Heart left ventricle (tissue), 16 donors: ENCODE measurements around the gene NFE2L2. TPM values are rescaled to one million over a fixed set of nuclear protein-coding genes. Genes with fewer than 3 reads are reported as not detected.
A peak's percentile ranks its signal among the peaks of the same experiment; 100 is the strongest.

Experiments
- ATAC-seq, 4 donors: fragments of 200-7000 bp; cut with Tn5 transposase; one replicate each; pipeline ENCODE4 v1.9.1; 2020 to 2022; ENCODE audit warnings: moderate library complexity in 4 of 4, mild to moderate bottlenecking in 3 of 4, moderate number of reproducible peaks in 1 of 4
- DNase-seq, 5 donors: peaks; one replicate each; pipeline ENCODE4 v3.0.0-alpha.2; 2020
- H3K27ac ChIP-seq, 12 donors: fragments of 200-600 bp; sonication (generic) in 4 of 12; one replicate each; pipeline versions ENCODE4 v1.5.0 to v1.8.0; 2016 to 2022; ENCODE audit warnings: mild to moderate bottlenecking in 2 of 12
- H3K27me3 ChIP-seq, 9 donors: fragments of 200-600 bp; sonication (generic) in 2 of 9; one replicate each; pipeline versions ENCODE4 v1.5.1 to v1.8.0; 2016 to 2022; ENCODE audit warnings: mild to moderate bottlenecking in 3 of 9
- H3K36me3 ChIP-seq, 9 donors: fragments of 200-600 bp; sonication (generic) in 2 of 9; one replicate each; pipeline versions ENCODE4 v1.5.0 to v1.8.0; 2018 to 2022; ENCODE audit warnings: mild to moderate bottlenecking in 2 of 9
- H3K4me1 ChIP-seq, 12 donors: fragments of 200-600 bp; sonication (generic) in 4 of 12; one replicate each; pipeline versions ENCODE4 v1.5.0 to v1.8.0; 2016 to 2022; ENCODE audit warnings: mild to moderate bottlenecking in 3 of 12
- H3K4me3 ChIP-seq, 12 donors: fragments of 200-600 bp; sonication (generic) in 4 of 12; one replicate each; pipeline versions ENCODE4 v1.5.0 to v1.8.0; 2017 to 2022; ENCODE audit warnings: mild to moderate bottlenecking in 9 of 12, moderate library complexity in 4 of 12
- H3K9me3 ChIP-seq, 12 donors: fragments of 200-600 bp; sonication (generic) in 4 of 12; one replicate each; pipeline versions ENCODE4 v1.5.0 to v1.8.0; 2016 to 2022; ENCODE audit warnings: mild to moderate bottlenecking in 1 of 12
- POLR2A ChIP-seq, 2 donors: fragments of 450-650 bp; IDR thresholded peaks; one replicate each; pipeline ENCODE4 v1.6.1; 2017; ENCODE audit warnings: antibody characterized with exemption in 2 of 2, mild to moderate bottlenecking in 2 of 2, moderate library complexity in 2 of 2
- WGBS, 4 donors: extraction: QIAGEN DNeasy Blood & Tissue Kit in 2 of 4; methylation state at CpG; one replicate each; pipeline versions ENCODE4 v1.1.5 to v1.1.7; 2013 to 2018; 5-methylcytosine and 5-hydroxymethylcytosine counted together
- intact Hi-C, 10 donors: fragments of 100-400 bp; cut with DNase I; formaldehyde crosslinking; loops; one replicate each; pipeline versions ENCODE4 v1.11.1 to v1.14.2; 2022
- polyA plus RNA-seq, 2 donors: library from polyadenylated mRNA; stranded (reverse); fragments of 200-250 nt; gene quantifications; one replicate each; pipeline ENCODE4 v1.2.3, GENCODE V29; 2013
- total RNA-seq, 9 donors: library from RNA; depleted of rRNA in 2 of 9; stranded (reverse); fragments of >200 nt in 2 of 9; fragmentation: NEBNext Ultra II Directional in 3 of 9; extraction: Animal tissue kit (Norgen Biotek cat#: 25700) in 3 of 9; gene quantifications; one replicate each; pipeline versions ENCODE4 v1.1.0 to v1.2.4, GENCODE V29; 2016 to 2023
- TF ChIP-seq, protein P1 (sequence below), 12 donors: fragments of 200-600 bp; sonication (generic) in 4 of 12; IDR thresholded peaks; one replicate each; pipeline versions ENCODE4 v1.5.0 to v1.8.0; 2018 to 2022; ENCODE audit warnings: antibody characterized with exemption in 12 of 12, mild to moderate bottlenecking in 5 of 12
- donor health status: ischemic (EF 13 %, LVEDD 7.1; RV severe dilation, severe dysfunction).
- donor health status: healthy with polysubstance abuse.
- donor health status: DM: no; HTN: yes; CAD: no.
- donor health status: DM: no; HTN: no; CAD: no.
- donor health status: ischemic (EF 25% LVEDD 6.9; RV normal size, moderate dysfunction).
- donor health status: ischemic (EF 25% LVEDD 5.7; RV mildly dilated, moderate dysfunction).
- donor health status: healthy.
- donor health status: DM: yes; HTN: yes; CAD: no.
- donor health status: ischemic (EF 35%, LVEDD 5.7; RV mildly dilated, moderate dysfunction).
- donor health status: nonischemic (EF 11% LVEDD 7.7; RV severe dilation, severe dysfunction).
- donor health status: DM: yes; HTN: yes; CAD: no.
- donor health status: PGD.
- donor health status: ischemic (EF 29% LVEDD 5.4; RV normal size, mild dysfunction).
- donor health status: nonischemic (EF 23%, LVEDD 6.1; RV moderate dilation, normal function).

The NFE2L2 gene
- total and polyA plus RNA-seq, 11 donors: 17.0 to 82.5 (median 54.8) TPM

DNA sequence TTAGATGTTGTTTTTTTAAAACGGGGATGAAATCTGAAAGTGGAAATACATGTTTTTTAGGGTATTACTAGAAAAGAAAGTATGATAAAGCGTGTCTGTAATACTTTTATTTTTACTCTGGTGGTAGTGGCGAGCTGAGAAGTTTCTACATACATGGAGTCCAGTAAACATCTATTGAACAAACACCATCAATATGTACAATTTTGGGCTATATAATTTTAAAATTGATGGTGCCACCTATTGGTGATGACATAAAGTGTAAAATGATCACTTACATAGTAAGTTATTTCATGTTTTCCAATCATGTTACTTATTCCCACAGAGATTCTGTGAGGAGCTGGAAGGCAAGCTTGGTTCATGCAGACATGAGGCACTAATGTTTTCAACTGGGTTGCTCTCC is 31.5 kb upstream of the NFE2L2 start:
- WGBS, 4 donors: 55 to 63% (median 59%) methylated on average over 3 of the region's 3 CpGs
- H3K27ac ChIP-seq: peak overlapping the region in 11 of 12 donors; percentile 13 to 72 (median 22)
- H3K4me1 ChIP-seq: peaks cover 0 to 14% (median 0%) of the 10 kb centered on the region in 12 donors
- ATAC-seq (peak in 2 of 4 donors; percentile 38 to 42), DNase-seq (no peak)
- H3K4me3 ChIP-seq: peak overlapping the region in 2 of 12 donors; percentile 4 to 21
- H3K36me3 ChIP-seq: no peaks in the 10 kb centered on the region
- H3K9me3 ChIP-seq: no peaks in the 10 kb centered on the region
- TF ChIP-seq POLR2A (IDR thresholded peaks at IDR 0.05): no peak
- TF ChIP-seq, protein P1, sequence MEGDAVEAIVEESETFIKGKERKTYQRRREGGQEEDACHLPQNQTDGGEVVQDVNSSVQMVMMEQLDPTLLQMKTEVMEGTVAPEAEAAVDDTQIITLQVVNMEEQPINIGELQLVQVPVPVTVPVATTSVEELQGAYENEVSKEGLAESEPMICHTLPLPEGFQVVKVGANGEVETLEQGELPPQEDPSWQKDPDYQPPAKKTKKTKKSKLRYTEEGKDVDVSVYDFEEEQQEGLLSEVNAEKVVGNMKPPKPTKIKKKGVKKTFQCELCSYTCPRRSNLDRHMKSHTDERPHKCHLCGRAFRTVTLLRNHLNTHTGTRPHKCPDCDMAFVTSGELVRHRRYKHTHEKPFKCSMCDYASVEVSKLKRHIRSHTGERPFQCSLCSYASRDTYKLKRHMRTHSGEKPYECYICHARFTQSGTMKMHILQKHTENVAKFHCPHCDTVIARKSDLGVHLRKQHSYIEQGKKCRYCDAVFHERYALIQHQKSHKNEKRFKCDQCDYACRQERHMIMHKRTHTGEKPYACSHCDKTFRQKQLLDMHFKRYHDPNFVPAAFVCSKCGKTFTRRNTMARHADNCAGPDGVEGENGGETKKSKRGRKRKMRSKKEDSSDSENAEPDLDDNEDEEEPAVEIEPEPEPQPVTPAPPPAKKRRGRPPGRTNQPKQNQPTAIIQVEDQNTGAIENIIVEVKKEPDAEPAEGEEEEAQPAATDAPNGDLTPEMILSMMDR (IDR thresholded peaks at IDR 0.05): peak in 10 of 12 donors; percentile 13 to 61 (median 46)
- intact Hi-C loops: loop anchor here in 9 of 10 donors (1.0 to 10.0 kb wide), 5 partner anchors 34 to 132 kb away; partner anchors contain the start of gene NFE2L2 (in 1 of the 9)
- no peaks in the 10 kb centered on the region for H3K27me3 ChIP-seq

DNA sequence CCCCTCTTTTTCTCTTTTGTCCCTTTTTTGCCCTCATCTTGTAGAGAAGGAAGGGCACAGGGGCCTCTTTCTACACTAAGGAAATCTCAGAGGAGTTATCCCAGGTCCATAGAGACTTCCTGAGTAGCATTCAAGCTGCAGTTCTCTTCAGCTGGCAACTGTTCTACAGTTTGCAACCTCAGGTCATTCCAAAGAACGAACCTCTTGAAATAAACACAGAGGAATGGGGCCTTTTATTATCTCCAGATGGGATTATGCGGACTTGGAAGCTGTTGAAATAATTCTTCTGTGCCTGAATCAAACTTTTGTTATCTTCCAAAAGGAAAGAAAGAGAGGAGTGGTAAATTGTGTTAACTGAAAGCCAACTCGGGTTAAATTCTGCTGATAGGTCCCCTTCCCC is 31.0 kb upstream of the NFE2L2 start:
- Histone ChIP-seq H3K27ac (peak overlapping the region; percentile 13 to 72 (median 23)), H3K36me3 (no peaks in the 10 kb centered on the region), H3K9me3 (no peaks in the 10 kb centered on the region), H3K4me3 (peak overlapping the region in 3 of 12 donors; percentile 0 to 21 (median 4)), H3K27me3 (no peaks in the 10 kb centered on the region), H3K4me1 (peaks cover 0 to 14% (median under 1%) of the 10 kb centered on the region in 12 donors)
- ATAC-seq: peak; percentile 20 to 65 (median 45)
- WGBS, 4 donors: 36 to 48% (median 37%) methylated on average over 3 of the region's 3 CpGs
- no peak for DNase-seq
- intact Hi-C loops: loop anchor here in 8 of 10 donors (1.0 to 10.0 kb wide), 4 partner anchors 31 to 131 kb away; partner anchors contain the start of gene NFE2L2 (in 2 of the 8)
- TF ChIP-seq, protein P1 (IDR thresholded peaks at IDR 0.05): no peak

DNA sequence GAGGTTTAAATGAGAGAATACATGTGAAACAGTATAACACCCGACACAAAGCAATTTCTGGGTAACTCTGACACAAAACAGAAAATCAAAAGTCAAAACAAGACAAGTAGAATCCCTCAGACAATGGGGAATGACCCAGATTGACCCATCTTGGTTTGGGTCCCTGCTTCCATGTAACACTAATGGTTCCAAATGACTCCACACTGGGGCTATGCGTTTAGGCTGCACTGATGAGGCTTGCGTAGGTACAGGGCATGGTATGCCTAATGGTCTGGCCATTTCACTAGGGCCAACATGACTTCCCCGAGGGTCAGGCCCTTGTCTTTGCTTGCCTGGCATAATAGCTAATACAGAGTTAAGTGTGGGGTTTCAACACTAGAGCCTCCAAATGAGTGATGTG is 27.2 kb upstream of the NFE2L2 start:
- intact Hi-C loops: loop anchor here in 6 of 10 donors (10.0 kb wide), 1 partner anchor 127 kb away; no protein-coding TSS in a partner anchor
- Histone ChIP-seq H3K4me1 (peaks cover 0 to 18% (median 4%) of the 10 kb centered on the region in 12 donors), H3K27ac (no peak overlapping the region), H3K4me3 (no peak overlapping the region), H3K36me3 (peaks cover 0 to 5% (median 0%) of the 10 kb centered on the region in 9 donors), H3K27me3 (no peaks in the 10 kb centered on the region), H3K9me3 (no peaks in the 10 kb centered on the region)
- DNase-seq: no peak
- TF ChIP-seq POLR2A (IDR thresholded peaks at IDR 0.05): no peak
- WGBS, 4 donors: 96 to 99% (median 97%) methylated on average over 4 of the region's 4 CpGs
- ATAC-seq: no peak

DNA sequence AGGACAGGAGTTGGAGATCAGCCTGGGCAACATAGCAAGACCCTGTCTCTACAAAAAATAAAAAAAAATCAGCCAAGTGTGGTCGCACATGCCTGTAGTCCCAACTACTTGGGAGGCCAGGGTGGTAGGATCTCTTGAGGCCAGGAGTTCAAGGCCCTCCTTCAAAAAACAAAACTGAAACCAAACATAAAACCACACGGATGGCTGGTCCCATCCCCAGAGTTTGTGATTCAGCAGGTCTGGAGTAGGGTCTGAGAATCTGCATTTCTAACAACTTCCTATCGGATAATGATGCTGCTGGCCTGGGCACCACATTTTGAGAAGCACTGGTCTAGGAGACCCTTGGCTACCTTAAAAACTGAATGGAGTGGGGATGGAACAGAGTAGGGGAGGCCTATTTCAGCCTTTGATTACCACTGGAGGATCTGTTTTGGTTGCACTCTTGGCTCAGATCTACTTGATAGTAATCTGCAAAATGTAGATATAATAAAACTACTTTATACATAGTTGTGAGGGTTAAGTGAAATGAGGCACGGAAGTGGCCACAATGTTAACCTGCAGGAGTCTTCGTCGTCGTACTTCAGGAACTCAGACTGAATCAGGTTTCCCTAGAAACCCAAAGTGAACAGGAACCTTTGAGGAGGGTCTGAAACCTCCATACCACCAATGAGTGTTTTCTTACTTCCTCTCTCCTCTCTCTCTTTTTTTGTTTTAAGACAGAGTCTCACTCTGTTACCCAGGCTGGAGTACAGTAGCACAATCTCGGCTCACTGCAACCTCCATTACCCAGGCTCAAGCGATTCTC is 25.5 kb upstream of the NFE2L2 start:
- no peak for TF ChIP-seq POLR2A (IDR thresholded peaks at IDR 0.05)
- TF ChIP-seq, protein P1 (IDR thresholded peaks at IDR 0.05): no peak
- Histone ChIP-seq H3K4me1 (peaks cover 0 to 22% (median 5%) of the 10 kb centered on the region in 12 donors), H3K27ac (no peak overlapping the region), H3K9me3 (no peaks in the 10 kb centered on the region), H3K36me3 (peaks cover 0 to 7% (median 0%) of the 10 kb centered on the region in 9 donors), H3K4me3 (no peak overlapping the region), H3K27me3 (no peaks in the 10 kb centered on the region)
- DNase-seq: no peak
- 68 to 87% (median 78%) methylated on average over 9 of the region's 9 CpGs for WGBS, 4 donors
- ATAC-seq: no peak
- intact Hi-C loops: loop anchor here in 6 of 10 donors (10.0 kb wide), 1 partner anchor 125 kb away; no protein-coding TSS in a partner anchor
